ENCODE measurements around the gene OCSTAMP. TPM values are rescaled to one million over a fixed set of nuclear protein-coding genes. Genes with fewer than 3 reads are reported as not detected.

The OCSTAMP gene
- total RNA-seq, 1 donor from 2014 or later: not detected

DNA sequence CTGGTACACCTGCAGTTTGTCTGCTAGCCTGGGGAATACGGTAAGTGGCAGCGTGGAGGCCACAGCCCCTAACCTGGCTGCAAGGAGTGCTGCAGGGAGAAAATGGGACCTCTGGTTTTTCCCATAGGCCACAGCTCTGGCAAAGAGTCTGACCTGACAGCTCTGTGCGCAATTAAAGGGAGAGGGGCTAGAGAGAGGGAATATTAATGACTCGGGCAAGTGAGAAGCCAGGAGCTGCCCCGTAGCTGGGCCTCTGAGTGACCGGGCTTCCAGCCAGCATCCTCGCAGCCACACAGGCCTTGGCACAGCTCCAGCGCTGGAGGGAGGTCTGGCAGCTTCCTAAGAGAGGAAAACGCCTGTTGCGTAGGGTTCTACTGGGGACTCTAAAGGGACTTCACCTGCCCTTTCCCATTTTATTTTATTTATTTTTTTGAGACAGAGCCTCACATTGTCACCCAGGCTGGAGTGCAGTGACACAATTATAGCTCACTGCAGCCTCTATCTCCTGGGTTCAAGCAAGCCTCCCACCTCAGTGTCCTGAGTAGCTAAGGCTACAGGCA, 18.2 kb upstream of the OCSTAMP start:
- Mint-ChIP-seq H3K27me3 (peaks cover 4% of the 10 kb centered on the region), H3K9me3 (no peaks in the 10 kb centered on the region), H3K4me1 (ENCODE audit: unreplicated experiment) (peaks cover 4% of the 10 kb centered on the region), H3K4me3 (no peak overlapping the region), H3K27ac (no peak overlapping the region), H3K36me3 (no peaks in the 10 kb centered on the region)
- TF ChIP-seq, protein P1, sequence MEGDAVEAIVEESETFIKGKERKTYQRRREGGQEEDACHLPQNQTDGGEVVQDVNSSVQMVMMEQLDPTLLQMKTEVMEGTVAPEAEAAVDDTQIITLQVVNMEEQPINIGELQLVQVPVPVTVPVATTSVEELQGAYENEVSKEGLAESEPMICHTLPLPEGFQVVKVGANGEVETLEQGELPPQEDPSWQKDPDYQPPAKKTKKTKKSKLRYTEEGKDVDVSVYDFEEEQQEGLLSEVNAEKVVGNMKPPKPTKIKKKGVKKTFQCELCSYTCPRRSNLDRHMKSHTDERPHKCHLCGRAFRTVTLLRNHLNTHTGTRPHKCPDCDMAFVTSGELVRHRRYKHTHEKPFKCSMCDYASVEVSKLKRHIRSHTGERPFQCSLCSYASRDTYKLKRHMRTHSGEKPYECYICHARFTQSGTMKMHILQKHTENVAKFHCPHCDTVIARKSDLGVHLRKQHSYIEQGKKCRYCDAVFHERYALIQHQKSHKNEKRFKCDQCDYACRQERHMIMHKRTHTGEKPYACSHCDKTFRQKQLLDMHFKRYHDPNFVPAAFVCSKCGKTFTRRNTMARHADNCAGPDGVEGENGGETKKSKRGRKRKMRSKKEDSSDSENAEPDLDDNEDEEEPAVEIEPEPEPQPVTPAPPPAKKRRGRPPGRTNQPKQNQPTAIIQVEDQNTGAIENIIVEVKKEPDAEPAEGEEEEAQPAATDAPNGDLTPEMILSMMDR (conservative IDR thresholded peaks at IDR 0.05): no peak
- DNase-seq (ENCODE audit: extremely low spot score, unreplicated experiment): no peak

GRCh38 chr20:46566125-46566524, 15.7 kb upstream of the OCSTAMP start:
- Mint-ChIP-seq H3K4me1 (ENCODE audit: unreplicated experiment) (peaks cover 4% of the 10 kb centered on the region), H3K36me3 (no peaks in the 10 kb centered on the region), H3K4me3 (no peak overlapping the region), H3K27ac (no peak overlapping the region), H3K9me3 (no peaks in the 10 kb centered on the region), H3K27me3 (no peaks in the 10 kb centered on the region)
- TF ChIP-seq, protein P1 (conservative IDR thresholded peaks at IDR 0.05): no peak
- DNase-seq (ENCODE audit: extremely low spot score, unreplicated experiment): no peak

DNA sequence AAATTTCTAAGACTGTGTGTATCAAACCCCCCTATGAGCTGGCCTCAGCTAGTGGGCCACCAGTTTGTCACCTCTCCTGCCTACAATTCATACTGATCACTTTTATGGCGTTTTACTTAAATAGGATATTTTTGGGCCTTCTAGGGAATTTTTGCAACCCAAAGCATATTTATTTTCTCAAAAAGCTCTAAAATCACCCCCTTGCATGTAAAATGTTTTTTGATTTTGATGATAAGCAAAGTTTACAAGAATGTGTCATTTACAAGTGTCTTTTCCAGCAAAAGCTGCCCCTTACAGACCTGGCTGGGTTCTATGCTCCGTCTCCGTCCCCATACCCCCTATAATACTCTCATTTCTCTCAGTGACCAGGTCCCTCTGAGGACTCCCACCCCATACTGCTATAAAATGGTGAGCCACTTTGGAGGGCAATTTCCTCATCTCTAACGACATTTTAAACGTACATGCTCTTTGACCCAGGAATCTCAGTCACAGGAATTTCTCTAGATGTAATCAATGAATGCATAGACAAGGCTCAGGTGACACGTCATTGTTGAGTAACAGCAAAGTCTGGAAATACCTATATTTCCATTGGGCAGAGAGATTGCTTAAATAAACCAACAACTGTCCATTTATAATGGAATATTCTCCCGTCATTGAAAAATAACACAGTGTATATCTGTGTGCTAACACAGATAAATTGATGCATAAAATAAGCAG, 13.9 kb upstream of the OCSTAMP start:
- TF ChIP-seq, protein P1 (conservative IDR thresholded peaks at IDR 0.05): no peak
- Mint-ChIP-seq H3K4me3 (no peak overlapping the region), H3K4me1 (ENCODE audit: unreplicated experiment) (peaks cover 4% of the 10 kb centered on the region), H3K9me3 (no peaks in the 10 kb centered on the region), H3K27me3 (no peaks in the 10 kb centered on the region), H3K36me3 (no peaks in the 10 kb centered on the region), H3K27ac (no peak overlapping the region)
- no peak for DNase-seq (ENCODE audit: extremely low spot score, unreplicated experiment)

GRCh38 chr20:46563860-46564221, 13.4 kb upstream of the OCSTAMP start:
- TF ChIP-seq, protein P1 (conservative IDR thresholded peaks at IDR 0.05): no peak
- no peaks in the 10 kb centered on the region for H3K27me3 Mint-ChIP-seq
- no peaks in the 10 kb centered on the region for H3K9me3 Mint-ChIP-seq
- no peak overlapping the region for H3K27ac Mint-ChIP-seq
- peaks cover 4% of the 10 kb centered on the region for H3K4me1 Mint-ChIP-seq (ENCODE audit: unreplicated experiment)
- H3K36me3 Mint-ChIP-seq: no peaks in the 10 kb centered on the region
- H3K4me3 Mint-ChIP-seq: no peak overlapping the region
- no peak for DNase-seq (ENCODE audit: extremely low spot score, unreplicated experiment)

DNA sequence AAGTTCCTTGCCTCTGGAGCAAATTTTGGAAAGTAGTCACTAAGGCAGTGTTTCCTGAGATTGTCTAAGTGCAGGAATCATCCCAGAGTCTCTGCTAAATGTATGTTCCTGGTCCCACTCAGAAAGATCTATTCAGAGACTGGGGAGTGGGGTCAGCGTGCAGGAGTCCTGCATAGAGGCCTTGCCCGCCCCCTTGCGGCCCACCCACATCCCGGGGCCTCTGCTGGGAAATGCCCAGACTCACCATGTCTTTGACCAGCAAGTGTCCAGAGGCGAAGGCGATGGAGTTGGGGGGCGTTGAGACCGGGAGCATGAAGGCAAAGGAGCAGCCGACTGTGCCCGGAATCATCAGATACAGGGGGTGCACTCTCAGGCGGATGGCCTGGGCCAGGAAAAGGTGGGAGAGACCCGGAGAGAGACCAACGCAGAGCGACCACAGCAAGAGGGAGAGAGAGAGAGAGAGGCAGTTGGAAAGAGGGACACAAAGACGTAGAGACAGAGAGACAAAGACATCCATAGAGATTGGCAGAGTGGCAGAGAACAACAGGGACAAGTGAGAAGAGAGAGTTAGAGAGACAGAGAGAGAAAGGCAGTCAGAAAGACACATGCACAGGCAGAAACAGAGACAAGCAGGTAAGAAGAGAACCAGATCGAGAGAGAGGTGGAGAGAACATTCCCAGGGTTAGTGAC, 12.9 kb upstream of the OCSTAMP start:
- Mint-ChIP-seq H3K4me3 (no peak overlapping the region), H3K36me3 (no peaks in the 10 kb centered on the region), H3K27me3 (no peaks in the 10 kb centered on the region), H3K4me1 (ENCODE audit: unreplicated experiment) (peaks cover under 1% of the 10 kb centered on the region), H3K27ac (no peak overlapping the region), H3K9me3 (no peaks in the 10 kb centered on the region)
- DNase-seq (ENCODE audit: extremely low spot score, unreplicated experiment): no peak
- TF ChIP-seq, protein P1 (conservative IDR thresholded peaks at IDR 0.05): no peak

All from type B pancreatic cell (in vitro differentiated cells).